Epidermal melanocyte (primary cell): Measurements from ENCODE around the gene OR2F1.
"Not testable (repeated sequence)": the region's sequence is repeated elsewhere in the genome, so short reads cannot be mapped to it uniquely, and the experiment has no call there.

Experiments
- DNase-seq: peaks from one replicate; pipeline ENCODE4 v3.0.0; 2011; ENCODE audit warnings: low spot score; ENCODE audit not compliant: insufficient read length

The OR2F1 gene

GRCh38 chr7:144006692-144007042, 52.0 kb downstream of the OR2F1 start:
- no peak for DNase-seq

GRCh38 chr7:144009361-144009760, 54.7 kb downstream of the OR2F1 start:
- DNase-seq: no peak

- DNase-seq: not testable (repeated sequence)
Observed at GRCh38 chr7:144010061-144010460, 55.4 kb downstream of the OR2F1 start.

- not testable (repeated sequence) for DNase-seq
Observed at GRCh38 chr7:144010821-144011220, 56.2 kb downstream of the OR2F1 start.

- no peak for DNase-seq
Observed at GRCh38 chr7:144011458-144012230, 57.0 kb downstream of the OR2F1 start.
